ENCODE results near the gene G2E3. TPM values are rescaled to one million over a fixed set of nuclear protein-coding genes. Genes with fewer than 3 reads are reported as not detected.

Gene G2E3
- total RNA-seq, 4 donors from 2014 or later = 3.3 to 5.4 (median 4.4) TPM

DNA sequence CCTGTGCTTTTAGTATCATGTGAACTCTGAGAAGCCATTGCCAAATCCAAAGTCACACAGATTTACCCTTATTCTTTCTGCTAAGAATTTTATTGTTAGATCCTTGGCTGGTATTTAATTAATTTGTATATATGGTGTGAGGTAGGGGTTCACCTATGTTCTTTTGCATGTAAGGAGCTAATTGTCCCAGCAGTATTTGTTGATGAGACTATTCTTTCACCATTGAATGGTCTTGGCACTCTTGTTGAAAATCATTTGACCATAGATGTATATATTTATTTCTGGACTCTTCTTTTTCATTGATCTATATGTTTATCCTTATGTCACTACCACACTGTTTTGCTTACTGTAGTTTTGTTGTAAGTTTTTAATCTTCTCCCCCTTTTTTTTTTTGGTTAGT is 26.2 kb downstream of the G2E3 start:
- no peak for ATAC-seq
- Histone ChIP-seq H3K27me3 (no peaks in the 10 kb centered on the region), H3K36me3 (peaks cover 0 to 4% of the 10 kb centered on the region in 2 donors), H3K4me3 (no peak overlapping the region), H3K27ac (no peak overlapping the region), H3K9me3 (no peaks in the 10 kb centered on the region), H3K4me1 (no peaks in the 10 kb centered on the region)
- intact Hi-C loops (cut with DNase I; ENCODE audit: low total_unique reads) = no loop called here
- TF ChIP-seq POLR2A (IDR thresholded peaks at IDR 0.05) = no peak
- TF ChIP-seq, protein P1, sequence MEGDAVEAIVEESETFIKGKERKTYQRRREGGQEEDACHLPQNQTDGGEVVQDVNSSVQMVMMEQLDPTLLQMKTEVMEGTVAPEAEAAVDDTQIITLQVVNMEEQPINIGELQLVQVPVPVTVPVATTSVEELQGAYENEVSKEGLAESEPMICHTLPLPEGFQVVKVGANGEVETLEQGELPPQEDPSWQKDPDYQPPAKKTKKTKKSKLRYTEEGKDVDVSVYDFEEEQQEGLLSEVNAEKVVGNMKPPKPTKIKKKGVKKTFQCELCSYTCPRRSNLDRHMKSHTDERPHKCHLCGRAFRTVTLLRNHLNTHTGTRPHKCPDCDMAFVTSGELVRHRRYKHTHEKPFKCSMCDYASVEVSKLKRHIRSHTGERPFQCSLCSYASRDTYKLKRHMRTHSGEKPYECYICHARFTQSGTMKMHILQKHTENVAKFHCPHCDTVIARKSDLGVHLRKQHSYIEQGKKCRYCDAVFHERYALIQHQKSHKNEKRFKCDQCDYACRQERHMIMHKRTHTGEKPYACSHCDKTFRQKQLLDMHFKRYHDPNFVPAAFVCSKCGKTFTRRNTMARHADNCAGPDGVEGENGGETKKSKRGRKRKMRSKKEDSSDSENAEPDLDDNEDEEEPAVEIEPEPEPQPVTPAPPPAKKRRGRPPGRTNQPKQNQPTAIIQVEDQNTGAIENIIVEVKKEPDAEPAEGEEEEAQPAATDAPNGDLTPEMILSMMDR (IDR thresholded peaks at IDR 0.05 in 4 of 5, conservative IDR thresholded peaks at IDR 0.05 in 1 of 5) = no peak
- DNase-seq = no peak
- in situ Hi-C loops (cut with MboI; ENCODE audit: low sequenced_read_pairs in 4 of 4) = no loop called here

DNA sequence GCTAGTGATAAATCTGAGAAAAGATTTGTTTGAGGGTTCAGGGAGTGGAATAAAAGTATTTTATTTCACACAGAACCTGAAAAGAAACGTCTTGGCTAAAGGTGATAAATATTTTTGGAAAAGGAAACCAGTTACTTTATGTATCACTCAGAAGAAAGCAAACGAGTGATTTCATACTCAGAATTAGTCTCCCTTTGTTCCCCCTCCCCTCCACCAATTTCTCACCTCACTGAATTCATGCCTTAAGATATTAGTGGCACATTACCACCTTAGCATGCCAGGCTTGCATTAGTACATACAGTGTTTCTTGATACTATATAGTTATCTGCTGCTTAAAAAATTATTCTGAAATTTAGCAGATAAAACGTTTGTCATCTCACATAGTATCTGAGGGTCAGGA is 28.2 kb downstream of the G2E3 start:
- Histone ChIP-seq H3K9me3 (no peaks in the 10 kb centered on the region), H3K27ac (no peak overlapping the region), H3K36me3 (peaks cover 0 to 7% of the 10 kb centered on the region in 2 donors), H3K4me1 (no peaks in the 10 kb centered on the region), H3K27me3 (no peaks in the 10 kb centered on the region), H3K4me3 (no peak overlapping the region)
- intact Hi-C loops (cut with DNase I; ENCODE audit: low total_unique reads) = no loop called here
- TF ChIP-seq POLR2A (IDR thresholded peaks at IDR 0.05) = no peak
- TF ChIP-seq, protein P1 (IDR thresholded peaks at IDR 0.05 in 4 of 5, conservative IDR thresholded peaks at IDR 0.05 in 1 of 5) = no peak
- in situ Hi-C loops (cut with MboI; ENCODE audit: low sequenced_read_pairs in 4 of 4) = no loop called here
- DNase-seq = no peak
- no peak for ATAC-seq

DNA sequence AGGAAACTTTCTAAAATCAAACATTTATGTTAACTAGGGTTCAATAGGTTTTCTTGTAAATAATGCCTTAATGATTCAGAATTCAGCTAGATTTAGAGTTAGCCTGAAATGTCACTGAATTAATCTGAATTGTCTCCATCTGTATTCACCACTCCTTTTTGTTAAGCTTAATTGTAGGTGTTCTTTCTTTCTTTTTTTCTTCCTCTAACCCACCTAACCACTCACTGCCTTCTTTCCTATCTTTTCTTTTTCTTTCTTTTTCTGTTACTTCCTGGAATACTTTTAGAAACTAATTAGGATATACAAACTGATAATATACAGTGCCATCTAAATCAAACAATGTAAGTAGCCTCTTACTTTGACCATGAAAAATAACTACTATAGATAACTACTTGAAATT is 29.9 kb downstream of the G2E3 start:
- intact Hi-C loops (cut with DNase I; ENCODE audit: low total_unique reads) (no loop called here), in situ Hi-C loops (cut with MboI; ENCODE audit: low sequenced_read_pairs in 4 of 4) (no loop called here)
- H3K4me3 ChIP-seq = no peak overlapping the region
- DNase-seq = no peak
- H3K4me1 ChIP-seq = no peaks in the 10 kb centered on the region
- no peaks in the 10 kb centered on the region for H3K9me3 ChIP-seq
- ATAC-seq = no peak
- H3K36me3 ChIP-seq = peaks cover 0 to 7% of the 10 kb centered on the region in 2 donors
- H3K27me3 ChIP-seq = no peaks in the 10 kb centered on the region
- no peak for TF ChIP-seq POLR2A (IDR thresholded peaks at IDR 0.05)
- TF ChIP-seq, protein P1 (IDR thresholded peaks at IDR 0.05 in 4 of 5, conservative IDR thresholded peaks at IDR 0.05 in 1 of 5) = no peak
- no peak overlapping the region for H3K27ac ChIP-seq

DNA sequence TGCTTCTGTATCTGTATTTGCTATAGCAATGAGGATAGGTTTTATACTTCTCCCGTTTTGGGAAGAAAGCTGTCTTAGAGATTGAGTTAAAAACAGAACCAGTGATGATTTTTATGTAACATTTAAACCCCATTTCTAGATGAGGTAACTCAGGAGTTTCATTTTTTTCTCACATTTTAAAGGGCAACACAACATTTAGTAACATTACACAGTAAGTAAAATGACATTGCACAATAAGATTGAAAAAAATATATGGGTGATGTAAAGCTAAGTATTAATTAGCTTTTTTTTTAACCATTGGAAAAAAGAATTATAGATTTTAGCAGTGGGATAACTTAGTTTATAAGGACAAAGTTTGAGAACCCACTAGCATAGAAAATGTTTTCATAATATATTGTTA is 38.0 kb downstream of the G2E3 start:
- Histone ChIP-seq H3K4me3 (no peak overlapping the region), H3K36me3 (no peaks in the 10 kb centered on the region), H3K27ac (no peak overlapping the region), H3K4me1 (peaks cover 14 to 20% of the 10 kb centered on the region in 2 donors), H3K9me3 (no peaks in the 10 kb centered on the region), H3K27me3 (no peaks in the 10 kb centered on the region)
- in situ Hi-C loops (cut with MboI; ENCODE audit: low sequenced_read_pairs in 4 of 4) (no loop called here), intact Hi-C loops (cut with DNase I; ENCODE audit: low total_unique reads) (no loop called here)
- TF ChIP-seq, protein P1 (IDR thresholded peaks at IDR 0.05 in 4 of 5, conservative IDR thresholded peaks at IDR 0.05 in 1 of 5) = no peak
- TF ChIP-seq POLR2A (IDR thresholded peaks at IDR 0.05) = no peak
- DNase-seq = no peak
- ATAC-seq = no peak

DNA sequence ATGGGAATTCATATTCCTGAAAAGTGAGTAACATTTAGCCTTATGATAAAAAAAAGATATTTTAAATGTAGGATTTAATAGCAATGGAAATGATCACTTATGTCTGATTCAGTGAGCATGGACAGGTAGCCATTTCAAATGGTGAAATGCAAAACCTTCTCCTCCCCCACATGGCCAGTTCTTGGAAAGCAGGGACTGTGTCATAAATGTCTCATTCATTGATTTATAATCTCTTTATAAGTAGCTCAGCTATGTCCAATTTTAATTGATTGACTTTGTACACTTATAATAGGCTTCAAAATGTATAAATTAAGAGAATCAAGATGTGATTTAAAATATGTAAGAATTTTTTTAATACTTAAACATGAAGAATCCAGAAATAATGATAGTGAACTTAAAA is 38.5 kb downstream of the G2E3 start:
- in situ Hi-C loops (cut with MboI; ENCODE audit: low sequenced_read_pairs in 4 of 4) = no loop called here
- Histone ChIP-seq H3K4me1 (peaks cover 14 to 20% of the 10 kb centered on the region in 2 donors), H3K9me3 (no peaks in the 10 kb centered on the region), H3K36me3 (peaks cover 0 to 2% of the 10 kb centered on the region in 2 donors), H3K27me3 (no peaks in the 10 kb centered on the region), H3K27ac (no peak overlapping the region), H3K4me3 (no peak overlapping the region)
- TF ChIP-seq, protein P1 (IDR thresholded peaks at IDR 0.05 in 4 of 5, conservative IDR thresholded peaks at IDR 0.05 in 1 of 5) = no peak
- no peak for TF ChIP-seq POLR2A (IDR thresholded peaks at IDR 0.05)
- intact Hi-C loops (cut with DNase I; ENCODE audit: low total_unique reads) = no loop called here
- ATAC-seq (no peak), DNase-seq (no peak)

Measured in gastrocnemius medialis (tissue), 4 donors.